Measurements from ENCODE around the gene RYK.
"Not testable (repeated sequence)": the region's sequence is repeated elsewhere in the genome, so short reads cannot be mapped to it uniquely, and the experiment has no call there.

The RYK gene

GRCh38 chr3:134214239-134214638 is 36.4 kb downstream of the RYK start:
- DNase-seq = no peak

GRCh38 chr3:134212967-134213665 is 37.5 kb downstream of the RYK start:
- peak; percentile 84 for DNase-seq

- DNase-seq = peak; percentile 20
These were observed 38.9 kb downstream of the RYK start for GRCh38 chr3:134211797-134212196.

- DNase-seq = no peak
These were observed 45.2 kb downstream of the RYK start for GRCh38 chr3:134205451-134205850.

- DNase-seq = no peak
These were observed 49.2 kb downstream of the RYK start for GRCh38 chr3:134201201-134202130.

GRCh38 chr3:134199880-134200279 is 50.8 kb downstream of the RYK start:
- not testable (repeated sequence) for DNase-seq

- DNase-seq = no peak
These were observed 51.4 kb downstream of the RYK start for GRCh38 chr3:134199240-134199639.

GRCh38 chr3:134198414-134198813 is 52.2 kb downstream of the RYK start:
- no peak for DNase-seq

GRCh38 chr3:134197681-134198261 is 52.9 kb downstream of the RYK start:
- peak; percentile 56 for DNase-seq

GRCh38 chr3:134194247-134194646 is 56.4 kb downstream of the RYK start:
- DNase-seq = no peak

- DNase-seq = no peak
These were observed 60.4 kb downstream of the RYK start for GRCh38 chr3:134190250-134190649.

GRCh38 chr3:134189849-134190248 is 60.8 kb downstream of the RYK start:
- no peak for DNase-seq

GRCh38 chr3:134186391-134186790 is 64.3 kb downstream of the RYK start:
- no peak for DNase-seq

GRCh38 chr3:134180761-134181160 is 69.9 kb downstream of the RYK start:
- no peak for DNase-seq

GRCh38 chr3:134179508-134179907 is 71.2 kb downstream of the RYK start:
- DNase-seq = no peak

- no peak for DNase-seq
These were observed 87.6 kb downstream of the RYK start for GRCh38 chr3:134163096-134163495.

GRCh38 chr3:134161898-134162615 is 88.6 kb downstream of the RYK start:
- DNase-seq = no peak

GRCh38 chr3:134155446-134155845 is 95.2 kb downstream of the RYK start:
- no peak for DNase-seq

GRCh38 chr3:134153761-134154160 is 96.9 kb downstream of the RYK start:
- no peak for DNase-seq

GRCh38 chr3:134150476-134150875 is 100.2 kb downstream of the RYK start:
- no peak for DNase-seq

- no peak for DNase-seq
These were observed 101.4 kb downstream of the RYK start for GRCh38 chr3:134149286-134149685.

- DNase-seq = no peak
These were observed 102.1 kb downstream of the RYK start for GRCh38 chr3:134148534-134148933.

GRCh38 chr3:134147411-134147810 is 103.2 kb downstream of the RYK start:
- no peak for DNase-seq

Measured in RPMI8226 (cell line).